H7 (cell line): Measurements from ENCODE around the gene AGFG2. TPM values are rescaled to one million over a fixed set of nuclear protein-coding genes. Genes with fewer than 3 reads are reported as not detected.
"Not testable (repeated sequence)": the region's sequence is repeated elsewhere in the genome, so short reads cannot be mapped to it uniquely, and the experiment has no call there.

Experiments
- DNase-seq: peaks from one replicate; pipeline ENCODE4 v3.0.0; 2012
- H3K27me3 ChIP-seq: 2 replicates; pipeline ENCODE4 v1.6.0; 2011; ENCODE audit warnings: mild to moderate bottlenecking, low read length; ENCODE audit not compliant: control insufficient read depth, insufficient read depth
- H3K36me3 ChIP-seq: replicated peaks from 2 replicates; pipeline ENCODE4 v1.5.1; 2011; ENCODE audit warnings: low read length; ENCODE audit not compliant: control insufficient read depth, insufficient read depth
- H3K4me3 ChIP-seq: 2 replicates; pipeline ENCODE4 v1.5.1; 2011; ENCODE audit warnings: low read depth, mild to moderate bottlenecking, control low read depth, low read length, moderate library complexity; ENCODE audit not compliant: insufficient read depth
- total RNA-seq: library from RNA; depleted of rRNA; stranded (reverse); fragments of >200 nt; shearing (Covaris generic); gene quantifications from 2 replicates; pipeline ENCODE4 v1.2.3, GENCODE V29; 2014

The AGFG2 gene
- total RNA-seq, 1 experiment from 2014 or later, result 4.9 TPM

- H3K27me3 ChIP-seq, result no peaks in the 10 kb centered on the region
- DNase-seq, result no peak
- no peak overlapping the region for H3K4me3 ChIP-seq
- no peaks in the 10 kb centered on the region for H3K36me3 ChIP-seq
Observed at GRCh38 chr7:100513212-100513810, 25.7 kb upstream of the AGFG2 start.

GRCh38 chr7:100515072-100515532, 23.9 kb upstream of the AGFG2 start:
- no peak for DNase-seq
- Histone ChIP-seq H3K36me3 (no peaks in the 10 kb centered on the region), H3K4me3 (no peak overlapping the region), H3K27me3 (no peaks in the 10 kb centered on the region)

GRCh38 chr7:100516135-100516812, 22.7 kb upstream of the AGFG2 start:
- H3K36me3 ChIP-seq, result no peaks in the 10 kb centered on the region
- H3K4me3 ChIP-seq, result no peak overlapping the region
- no peaks in the 10 kb centered on the region for H3K27me3 ChIP-seq
- DNase-seq, result no peak

GRCh38 chr7:100517305-100517704, 21.7 kb upstream of the AGFG2 start:
- Histone ChIP-seq H3K36me3 (no peaks in the 10 kb centered on the region), H3K27me3 (no peaks in the 10 kb centered on the region), H3K4me3 (no peak overlapping the region)
- no peak for DNase-seq

- no peaks in the 10 kb centered on the region for H3K36me3 ChIP-seq
- H3K27me3 ChIP-seq, result no peaks in the 10 kb centered on the region
- no peak for DNase-seq
- H3K4me3 ChIP-seq, result no peak overlapping the region
Observed at GRCh38 chr7:100519580-100519979, 19.4 kb upstream of the AGFG2 start.

- Histone ChIP-seq H3K36me3 (no peaks in the 10 kb centered on the region), H3K27me3 (no peaks in the 10 kb centered on the region), H3K4me3 (no peak overlapping the region)
- DNase-seq, result no peak
Observed at GRCh38 chr7:100520138-100520537, 18.9 kb upstream of the AGFG2 start.

- DNase-seq, result no peak
- H3K36me3 ChIP-seq, result no peaks in the 10 kb centered on the region
- H3K27me3 ChIP-seq, result no peaks in the 10 kb centered on the region
- H3K4me3 ChIP-seq, result no peak overlapping the region
Observed at GRCh38 chr7:100521076-100521475, 17.9 kb upstream of the AGFG2 start.

- not testable (repeated sequence) for DNase-seq, H3K36me3 ChIP-seq, H3K4me3 ChIP-seq, H3K27me3 ChIP-seq
Observed at GRCh38 chr7:100521909-100522593, 17.0 kb upstream of the AGFG2 start.

- H3K4me3 ChIP-seq, DNase-seq, H3K36me3 ChIP-seq, H3K27me3 ChIP-seq: not testable (repeated sequence)
Observed at GRCh38 chr7:100523192-100523591, 15.8 kb upstream of the AGFG2 start.

GRCh38 chr7:100528108-100528866, 10.7 kb upstream of the AGFG2 start:
- not testable (repeated sequence) for H3K27me3 ChIP-seq, H3K36me3 ChIP-seq, H3K4me3 ChIP-seq, DNase-seq

- DNase-seq, result no peak
- Histone ChIP-seq H3K27me3 (no peaks in the 10 kb centered on the region), H3K36me3 (no peaks in the 10 kb centered on the region), H3K4me3 (no peak overlapping the region)
Observed at GRCh38 chr7:100532165-100533022, 6.6 kb upstream of the AGFG2 start.

GRCh38 chr7:100535982-100536381, 3.0 kb upstream of the AGFG2 start:
- DNase-seq, H3K4me3 ChIP-seq, H3K36me3 ChIP-seq, H3K27me3 ChIP-seq: not testable (repeated sequence)

- not testable (repeated sequence) for DNase-seq, H3K36me3 ChIP-seq, H3K4me3 ChIP-seq
- H3K27me3 ChIP-seq, result peaks cover 13% of the 10 kb centered on the region
Observed at GRCh38 chr7:100536695-100537094, 2.3 kb upstream of the AGFG2 start.

- Histone ChIP-seq H3K36me3 (no peaks in the 10 kb centered on the region), H3K4me3 (peak overlapping the region; percentile 45), H3K27me3 (peaks cover 13% of the 10 kb centered on the region)
- DNase-seq, result no peak
Observed at GRCh38 chr7:100538348-100538653, 702 bp upstream of the AGFG2 start.
